ENCODE results near the gene CMTM8. TPM values are rescaled to one million over a fixed set of nuclear protein-coding genes. Genes with fewer than 3 reads are reported as not detected.

Gene CMTM8
- total RNA-seq, 6 experiments from 2014 or later, result 13.3 to 27.1 (median 20.9) TPM

- H3K4me3 ChIP-seq, result no peak overlapping the region
- H3K27me3 ChIP-seq, result no peaks in the 10 kb centered on the region
- DNase-seq (no peak), ATAC-seq (no peak)
- 61% methylated on average over 6 of the region's 6 CpGs for WGBS (ENCODE audit: insufficient coverage, low coverage, low lambda C conversion rate, missing lambda C conversion rate)
- intact Hi-C loops (cut with DNase I), result no loop called here
- H3K4me1 ChIP-seq, result peaks cover 0 to 24% (median 6%) of the 10 kb centered on the region in 4 donors
- TF ChIP-seq POLR2A (IDR thresholded peaks at IDR 0.05) (no peak), CTCF (IDR thresholded peaks at IDR 0.05) (no peak)
- no peaks in the 10 kb centered on the region for H3K9me3 ChIP-seq
- no peaks in the 10 kb centered on the region for H3K36me3 ChIP-seq
- no peak overlapping the region for H3K27ac ChIP-seq
Measured at GRCh38 chr3:32303399-32303747, 64.9 kb downstream of the CMTM8 start.

DNA sequence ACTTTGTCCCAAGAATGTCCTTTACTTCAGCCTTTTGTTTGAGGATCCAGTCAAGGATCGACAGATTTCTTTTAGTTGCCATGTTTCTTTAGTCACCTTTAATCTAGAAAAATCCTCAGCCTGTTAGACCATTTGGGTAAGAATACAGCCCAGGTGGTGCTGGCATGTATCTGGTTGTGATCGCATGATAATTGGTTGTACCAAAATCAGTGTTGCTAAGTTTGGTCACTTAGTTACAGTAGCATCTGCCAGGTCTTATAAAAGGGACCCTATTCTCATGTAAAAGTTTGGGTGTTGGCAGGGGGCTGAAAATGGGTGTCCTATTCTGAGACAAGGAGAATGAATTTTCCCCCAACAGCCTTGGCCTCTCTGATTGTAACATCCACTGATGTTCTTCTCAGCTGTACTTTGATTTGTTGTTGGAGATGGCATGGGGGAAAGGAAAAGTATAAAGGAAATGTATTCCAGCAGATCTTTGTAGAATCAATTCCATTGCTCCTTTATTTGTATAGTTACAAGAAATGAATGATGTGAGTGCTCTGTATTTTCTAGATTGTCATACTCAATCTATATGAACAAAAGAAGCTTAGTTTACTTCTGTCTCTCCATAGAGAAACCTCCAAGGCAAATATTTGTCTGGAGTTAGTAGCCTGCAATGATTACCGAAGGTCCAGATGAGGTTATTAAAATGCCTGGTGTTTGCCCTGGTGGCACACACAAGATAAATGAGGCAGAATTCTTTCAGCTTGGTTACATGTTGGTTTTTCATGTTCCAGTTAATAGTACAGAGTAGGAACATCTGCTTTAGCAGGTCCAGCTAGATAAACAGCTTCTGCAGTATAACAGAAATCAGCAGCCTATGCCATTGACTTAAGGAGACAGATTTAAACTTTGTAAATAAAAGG lies 65.7 kb downstream of the CMTM8 start:
- TF ChIP-seq CTCF (IDR thresholded peaks at IDR 0.05) (no peak), POLR2A (IDR thresholded peaks at IDR 0.05) (no peak)
- ATAC-seq (peak; percentile 73 to 80 (median 78)), DNase-seq (no peak)

DNA sequence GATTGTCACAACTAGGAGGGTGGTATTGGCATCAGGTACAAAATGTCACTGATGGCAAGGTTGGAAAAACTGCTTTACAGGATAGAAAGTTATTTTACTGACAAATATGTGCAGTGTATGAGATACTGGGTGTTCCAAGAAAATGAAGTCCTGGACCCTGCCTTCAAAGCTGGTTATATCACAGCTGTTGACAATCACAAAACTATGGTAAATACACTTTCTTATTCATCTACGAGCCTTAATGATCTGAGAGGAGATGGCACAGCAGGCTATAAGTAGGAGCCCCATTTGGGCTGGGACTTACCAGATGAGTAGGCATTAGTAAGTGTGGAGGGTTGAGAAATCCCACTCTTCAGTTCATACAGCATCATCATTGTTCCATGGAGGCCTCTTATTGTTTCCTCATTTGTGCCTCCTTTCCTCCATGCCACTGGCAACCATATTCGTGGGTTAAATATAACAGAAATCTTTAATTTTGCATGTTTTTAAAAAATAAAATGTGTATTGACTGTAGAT lies 66.9 kb downstream of the CMTM8 start:
- H3K4me1 ChIP-seq, result peaks cover 0 to 24% (median 6%) of the 10 kb centered on the region in 4 donors
- H3K9me3 ChIP-seq, result no peaks in the 10 kb centered on the region
- ATAC-seq (no peak), DNase-seq (no peak)
- intact Hi-C loops (cut with DNase I), result no loop called here
- no peaks in the 10 kb centered on the region for H3K36me3 ChIP-seq
- no peak overlapping the region for H3K4me3 ChIP-seq
- H3K27ac ChIP-seq, result no peak overlapping the region
- TF ChIP-seq CTCF (IDR thresholded peaks at IDR 0.05), result no peak
- no peak for TF ChIP-seq POLR2A (IDR thresholded peaks at IDR 0.05)
- WGBS (ENCODE audit: insufficient coverage, low coverage, low lambda C conversion rate, missing lambda C conversion rate), result 86% methylated on average over 2 of the region's 2 CpGs
- no peaks in the 10 kb centered on the region for H3K27me3 ChIP-seq

More for the DNA sequence above, 65.7 kb downstream of the CMTM8 start:
- peaks cover 0 to 24% (median 6%) of the 10 kb centered on the region in 4 donors for H3K4me1 ChIP-seq
- H3K27ac ChIP-seq, result no peak overlapping the region
- no peaks in the 10 kb centered on the region for H3K36me3 ChIP-seq
- intact Hi-C loops (cut with DNase I), result no loop called here
- H3K9me3 ChIP-seq, result no peaks in the 10 kb centered on the region
- H3K27me3 ChIP-seq, result no peaks in the 10 kb centered on the region
- H3K4me3 ChIP-seq, result no peak overlapping the region
- 50% methylated on average over 2 of the region's 3 CpGs for WGBS (ENCODE audit: insufficient coverage, low coverage, low lambda C conversion rate, missing lambda C conversion rate)

DNA sequence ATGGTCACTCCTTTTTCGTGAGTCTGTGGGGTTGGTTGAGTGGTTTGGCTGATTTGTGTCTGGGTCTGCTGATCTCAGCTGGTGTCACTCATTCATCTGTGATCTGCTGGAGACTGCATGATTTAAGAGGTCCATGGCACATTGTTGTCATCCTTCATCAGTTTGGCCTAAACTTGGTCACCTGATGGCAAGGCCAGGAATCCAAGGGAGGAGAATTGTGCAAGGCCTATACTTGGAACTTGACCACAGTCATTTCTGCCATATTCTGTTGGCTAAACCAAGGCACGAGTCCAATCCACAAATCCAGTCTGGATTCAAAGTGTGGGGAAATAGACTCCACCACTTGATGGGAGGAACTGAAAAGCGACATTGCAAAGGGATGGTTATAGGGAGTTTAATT lies 67.6 kb downstream of the CMTM8 start:
- no peak overlapping the region for H3K27ac ChIP-seq
- peaks cover 0 to 24% (median 6%) of the 10 kb centered on the region in 4 donors for H3K4me1 ChIP-seq
- DNase-seq (no peak), ATAC-seq (peak in 1 of 4 donors; percentile 31)
- TF ChIP-seq POLR2A (IDR thresholded peaks at IDR 0.05) (no peak), CTCF (IDR thresholded peaks at IDR 0.05) (no peak)
- intact Hi-C loops (cut with DNase I), result no loop called here
- 75% methylated on average over 3 of the region's 3 CpGs for WGBS (ENCODE audit: insufficient coverage, low coverage, low lambda C conversion rate, missing lambda C conversion rate)
- no peaks in the 10 kb centered on the region for H3K36me3 ChIP-seq
- H3K4me3 ChIP-seq, result no peak overlapping the region
- H3K27me3 ChIP-seq, result no peaks in the 10 kb centered on the region
- H3K9me3 ChIP-seq, result no peaks in the 10 kb centered on the region

Data from right lobe of liver (tissue), 6 donors.